Activated T-cell treated with anti-CD3 and anti-CD28 coated beads, Interleukin-2, amount 50 U/mL, for 4 hours (primary cell): Measurements from ENCODE around the gene FGF22. TPM values are rescaled to one million over a fixed set of nuclear protein-coding genes. Genes with fewer than 3 reads are reported as not detected.

Experiments
- ATAC-seq, 2 donors: fragments of 200-7000 bp; cut with Tn5 transposase; one replicate each; pipeline ENCODE4 v1.10.0; 2021
- DNase-seq: peaks from one replicate; pipeline ENCODE4 v3.0.0-alpha.2; 2020
- H3K27me3 Mint-ChIP-seq: one replicate; pipeline ENCODE4 v1.8.0; 2021; ENCODE audit warnings: low read depth, mixed read lengths
- H3K36me3 Mint-ChIP-seq: one replicate; pipeline ENCODE4 v1.8.0; 2022; ENCODE audit warnings: mixed read lengths; ENCODE audit not compliant: insufficient read depth
- H3K4me1 Mint-ChIP-seq: one replicate; pipeline ENCODE4 v1.8.0; 2021; ENCODE audit warnings: low read depth, mixed read lengths
- H3K4me3 Mint-ChIP-seq: one replicate; pipeline ENCODE4 v1.8.0; 2021; ENCODE audit warnings: mild to moderate bottlenecking, moderate library complexity, mixed read lengths
- H3K9me3 Mint-ChIP-seq: one replicate; pipeline ENCODE4 v1.8.0; 2021; ENCODE audit warnings: mixed read lengths
- total RNA-seq, 3 donors: library from RNA; stranded (reverse); gene quantifications; one replicate each; pipeline ENCODE4 v1.2.1, GENCODE V29; 2021

Gene FGF22
- total RNA-seq, 3 donors from 2014 or later, result not detected

- Mint-ChIP-seq H3K36me3 (peaks cover 2% of the 10 kb centered on the region), H3K4me1 (peaks cover 8% of the 10 kb centered on the region), H3K4me3 (no peak overlapping the region), H3K9me3 (no peaks in the 10 kb centered on the region), H3K27me3 (no peaks in the 10 kb centered on the region)
- DNase-seq (no peak), ATAC-seq (no peak)
These were observed 481 bp downstream of the FGF22 start for GRCh38 chr19:640161-640558.

GRCh38 chr19:640606-641189 is 1.0 kb downstream of the FGF22 start:
- ATAC-seq, result no peak
- no peak overlapping the region for H3K4me3 Mint-ChIP-seq
- H3K9me3 Mint-ChIP-seq, result no peaks in the 10 kb centered on the region

DNA sequence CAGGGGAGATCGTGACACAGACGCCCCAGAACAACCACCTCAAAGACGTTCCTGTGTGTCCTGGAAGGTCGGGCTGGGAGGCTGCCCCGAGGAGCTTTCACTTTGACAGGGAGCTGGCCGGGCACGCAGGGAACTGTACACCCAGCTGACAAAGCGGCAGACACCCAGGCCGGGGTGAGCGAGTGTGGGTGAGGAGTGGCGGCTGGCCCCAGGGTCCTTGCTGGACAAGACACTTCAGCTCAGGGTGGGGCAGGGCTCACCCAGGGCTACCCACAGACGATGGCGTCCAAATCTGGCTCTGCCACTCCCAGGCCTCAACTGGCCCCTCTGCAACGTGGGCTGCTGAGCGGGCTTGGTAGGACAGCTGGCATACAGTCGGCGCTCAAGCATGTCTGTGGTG is 2.0 kb downstream of the FGF22 start:
- ATAC-seq (no peak), DNase-seq (no peak)
- peaks cover 8% of the 10 kb centered on the region for H3K4me1 Mint-ChIP-seq
- H3K36me3 Mint-ChIP-seq, result peaks cover 2% of the 10 kb centered on the region
- no peaks in the 10 kb centered on the region for H3K9me3 Mint-ChIP-seq
- H3K4me3 Mint-ChIP-seq, result no peak overlapping the region
- no peaks in the 10 kb centered on the region for H3K27me3 Mint-ChIP-seq

More at GRCh38 chr19:640606-641189, 1.0 kb downstream of the FGF22 start:
- peaks cover 8% of the 10 kb centered on the region for H3K4me1 Mint-ChIP-seq
- H3K36me3 Mint-ChIP-seq, result peaks cover 2% of the 10 kb centered on the region
- DNase-seq, result no peak
- H3K27me3 Mint-ChIP-seq, result no peaks in the 10 kb centered on the region

GRCh38 chr19:642767-643727 is 3.4 kb downstream of the FGF22 start:
- ATAC-seq (no peak), DNase-seq (no peak)
- H3K4me1 Mint-ChIP-seq, result peaks cover 8% of the 10 kb centered on the region
- no peak overlapping the region for H3K4me3 Mint-ChIP-seq
- H3K36me3 Mint-ChIP-seq, result peaks cover 2% of the 10 kb centered on the region
- H3K9me3 Mint-ChIP-seq, result no peaks in the 10 kb centered on the region
- no peaks in the 10 kb centered on the region for H3K27me3 Mint-ChIP-seq

DNA sequence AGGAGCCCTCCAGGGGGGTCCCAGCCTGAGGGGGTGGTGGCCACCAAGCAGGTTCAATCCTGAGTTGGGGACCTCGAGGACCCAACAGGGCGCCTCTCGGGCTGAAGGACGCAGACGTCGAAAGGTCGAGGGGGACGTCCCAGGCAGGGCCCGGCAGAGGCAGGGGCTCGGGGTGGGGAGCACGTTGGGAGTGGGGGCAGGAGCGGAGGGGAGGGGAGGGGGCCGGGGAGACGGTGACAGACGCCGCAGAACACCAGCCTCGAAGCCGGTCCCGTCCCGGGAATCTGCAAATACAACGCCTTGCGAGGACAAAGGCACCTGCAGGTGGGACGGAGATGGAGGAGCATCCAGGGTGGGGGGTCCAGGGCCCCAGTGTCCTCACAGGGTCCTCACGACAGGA is 4.1 kb downstream of the FGF22 start:
- Mint-ChIP-seq H3K27me3 (no peaks in the 10 kb centered on the region), H3K9me3 (no peaks in the 10 kb centered on the region), H3K4me1 (peaks cover 6% of the 10 kb centered on the region), H3K36me3 (peaks cover 2% of the 10 kb centered on the region), H3K4me3 (no peak overlapping the region)
- DNase-seq (no peak), ATAC-seq (no peak)

DNA sequence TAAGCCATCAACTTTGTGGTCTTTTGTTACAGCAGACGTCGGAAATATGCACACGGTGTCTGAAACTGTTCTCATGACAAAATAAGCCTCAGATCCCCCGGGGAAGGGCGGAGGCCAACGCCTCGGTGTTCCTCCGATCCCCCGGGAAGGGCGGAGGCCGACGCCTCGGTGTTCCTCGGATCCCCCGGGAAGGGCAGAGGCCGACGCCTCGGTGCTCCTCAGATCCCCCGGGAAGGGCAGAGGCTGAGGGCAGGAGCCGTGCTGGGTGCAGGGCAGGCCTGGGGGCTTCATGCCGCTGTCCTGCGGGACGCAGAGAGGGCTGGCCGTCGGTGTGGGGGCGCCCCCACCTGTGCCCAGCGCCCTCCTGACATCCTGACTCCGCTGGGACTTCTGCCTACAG is 4.7 kb downstream of the FGF22 start:
- Mint-ChIP-seq H3K27me3 (no peaks in the 10 kb centered on the region), H3K4me1 (peaks cover 1% of the 10 kb centered on the region), H3K36me3 (peaks cover 2% of the 10 kb centered on the region), H3K4me3 (no peak overlapping the region), H3K9me3 (no peaks in the 10 kb centered on the region)
- ATAC-seq (no peak), DNase-seq (no peak)

GRCh38 chr19:644789-645188 is 5.1 kb downstream of the FGF22 start:
- Mint-ChIP-seq H3K27me3 (no peaks in the 10 kb centered on the region), H3K36me3 (peaks cover 2% of the 10 kb centered on the region), H3K9me3 (no peaks in the 10 kb centered on the region), H3K4me3 (no peak overlapping the region), H3K4me1 (no peaks in the 10 kb centered on the region)
- DNase-seq (no peak), ATAC-seq (no peak)

- H3K4me3 Mint-ChIP-seq, result no peak overlapping the region
- no peak for ATAC-seq
These were observed 6.5 kb downstream of the FGF22 start for GRCh38 chr19:645912-646778.

GRCh38 chr19:646779-647565 is 7.3 kb downstream of the FGF22 start:
- H3K4me3 Mint-ChIP-seq, result no peak overlapping the region
- H3K4me1 Mint-ChIP-seq, result no peaks in the 10 kb centered on the region
- ATAC-seq, result no peak
- H3K9me3 Mint-ChIP-seq, result no peaks in the 10 kb centered on the region
- H3K27me3 Mint-ChIP-seq, result no peaks in the 10 kb centered on the region
- peaks cover 5% of the 10 kb centered on the region for H3K36me3 Mint-ChIP-seq
- no peak for DNase-seq

More at GRCh38 chr19:645912-646778, 6.5 kb downstream of the FGF22 start:
- no peaks in the 10 kb centered on the region for H3K27me3 Mint-ChIP-seq
- no peaks in the 10 kb centered on the region for H3K4me1 Mint-ChIP-seq
- no peaks in the 10 kb centered on the region for H3K9me3 Mint-ChIP-seq
- peaks cover 5% of the 10 kb centered on the region for H3K36me3 Mint-ChIP-seq
- DNase-seq, result no peak

DNA sequence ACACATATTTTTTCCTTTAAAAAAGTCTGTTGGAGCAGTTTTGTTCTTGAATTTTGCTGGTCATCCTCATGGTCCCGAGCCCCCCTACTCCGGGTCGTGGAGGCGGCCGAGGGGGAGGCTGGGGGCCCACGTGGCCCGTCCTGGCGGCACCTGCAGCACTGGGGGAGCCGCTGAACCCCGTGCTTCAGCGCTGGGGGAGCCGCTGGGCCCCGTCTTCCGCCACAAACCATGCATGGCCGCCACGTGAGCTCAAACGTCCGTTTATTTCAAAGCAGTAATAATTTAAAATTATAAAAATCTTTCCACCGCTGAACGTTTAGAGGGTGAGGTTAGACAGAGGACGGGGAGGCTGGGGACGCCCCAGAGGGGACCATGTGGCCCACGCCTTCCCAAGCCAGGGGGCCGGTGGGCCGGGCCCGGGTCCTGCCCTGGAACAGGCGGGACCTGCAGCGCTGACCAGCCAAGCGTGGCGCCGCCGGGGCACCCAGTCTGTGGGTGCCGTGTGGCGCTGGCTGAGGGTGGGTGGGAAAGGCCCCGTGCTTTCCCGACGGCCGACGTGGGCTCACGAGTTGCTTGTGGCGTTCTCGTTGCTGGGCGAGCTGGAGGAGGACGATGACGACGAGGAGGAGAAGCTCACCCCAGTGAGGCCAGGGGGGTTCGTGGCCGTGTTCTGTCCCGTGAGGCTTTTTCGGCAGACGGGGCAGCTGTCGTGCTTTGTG is 8.0 kb downstream of the FGF22 start:
- H3K4me3 Mint-ChIP-seq, result no peak overlapping the region
- no peaks in the 10 kb centered on the region for H3K4me1 Mint-ChIP-seq
- no peaks in the 10 kb centered on the region for H3K9me3 Mint-ChIP-seq
- peaks cover 5% of the 10 kb centered on the region for H3K36me3 Mint-ChIP-seq
- DNase-seq, result no peak
- no peaks in the 10 kb centered on the region for H3K27me3 Mint-ChIP-seq
- ATAC-seq, result no peak

DNA sequence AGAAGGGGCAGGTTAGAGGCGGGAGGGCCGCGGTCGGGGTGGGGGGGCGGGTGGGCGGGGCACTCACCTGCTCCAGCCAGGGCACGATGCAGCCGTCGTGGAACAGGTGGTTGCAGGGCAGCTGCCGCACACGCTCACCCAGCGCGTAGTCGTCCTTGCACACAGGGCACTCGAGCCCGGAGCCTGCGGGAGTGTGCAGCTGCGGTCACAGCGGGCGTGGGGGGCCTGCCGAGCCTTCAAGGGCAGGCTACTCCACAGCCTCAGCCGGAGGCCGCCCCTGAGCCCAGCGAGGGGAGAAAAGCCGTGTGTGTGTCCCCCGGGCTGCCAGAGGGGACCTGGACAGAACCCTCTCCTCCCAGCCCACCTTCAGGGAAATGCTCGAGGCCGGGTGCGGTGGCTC is 8.6 kb downstream of the FGF22 start:
- H3K27me3 Mint-ChIP-seq, result no peaks in the 10 kb centered on the region
- H3K9me3 Mint-ChIP-seq, result no peaks in the 10 kb centered on the region
- no peak overlapping the region for H3K4me3 Mint-ChIP-seq
- ATAC-seq, result no peak
- DNase-seq, result no peak
- H3K36me3 Mint-ChIP-seq, result peaks cover 5% of the 10 kb centered on the region
- no peaks in the 10 kb centered on the region for H3K4me1 Mint-ChIP-seq

DNA sequence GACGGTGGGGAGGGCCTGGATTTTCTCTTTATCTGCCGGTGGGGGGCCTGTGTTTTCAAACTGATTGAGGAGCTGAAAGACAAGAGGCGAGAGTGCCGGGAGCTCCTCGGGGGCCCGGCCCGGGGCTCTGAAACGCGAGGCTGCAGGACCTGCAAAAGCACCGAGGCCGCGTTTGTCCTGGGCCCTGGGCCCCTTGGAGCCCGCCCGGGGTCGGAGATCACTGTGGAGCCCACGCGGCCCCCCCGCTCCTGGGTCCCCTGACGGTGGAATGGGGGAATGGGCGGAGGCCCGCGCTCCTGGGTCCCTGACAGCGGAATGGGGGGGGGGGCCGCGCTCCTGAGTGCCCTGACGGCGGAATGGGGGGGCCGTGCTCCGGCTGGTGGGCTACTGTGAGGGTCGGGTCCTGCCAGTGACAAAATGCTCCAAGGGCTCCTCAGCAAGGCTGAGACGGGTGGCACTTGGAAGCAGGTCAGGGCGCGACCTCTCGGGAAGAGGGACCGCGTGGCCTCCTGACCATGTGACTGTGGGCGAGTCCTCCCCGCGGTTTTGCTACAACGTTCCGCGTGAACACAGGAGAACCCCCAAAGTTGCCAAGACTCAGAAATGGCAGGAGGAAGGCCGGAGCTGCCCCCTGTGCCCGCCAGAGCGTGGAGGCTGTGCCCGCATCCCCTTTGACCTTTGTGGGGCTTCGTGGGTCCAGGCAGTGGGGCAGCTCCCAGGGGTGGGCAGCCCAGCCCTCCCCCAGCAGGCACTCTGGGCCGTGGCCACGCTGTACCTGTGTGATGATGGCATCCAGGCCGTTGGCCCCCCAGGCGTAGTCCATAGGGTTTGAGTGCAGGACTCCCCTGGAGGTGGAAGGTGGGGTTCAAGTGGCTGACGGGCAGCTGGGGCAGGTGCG is 9.5 kb downstream of the FGF22 start:
- Mint-ChIP-seq H3K36me3 (peaks cover 6% of the 10 kb centered on the region), H3K27me3 (no peaks in the 10 kb centered on the region), H3K4me1 (peaks cover 5% of the 10 kb centered on the region), H3K4me3 (no peak overlapping the region), H3K9me3 (no peaks in the 10 kb centered on the region)
- ATAC-seq (no peak), DNase-seq (no peak)
